GM19240 (cell line): ENCODE results near the gene MFSD6.
"Not testable (repeated sequence)": the region's sequence is repeated elsewhere in the genome, so short reads cannot be mapped to it uniquely, and the experiment has no call there.

Source experiments
- DNase-seq: peaks from one replicate; pipeline ENCODE4 v3.0.0; 2011; ENCODE audit warnings: low spot score; ENCODE audit not compliant: insufficient read length

Gene MFSD6

GRCh38 chr2:190405070-190405469 lies 3.1 kb upstream of the MFSD6 start:
- DNase-seq, result no peak

GRCh38 chr2:190405995-190406394 lies 2.2 kb upstream of the MFSD6 start:
- no peak for DNase-seq

GRCh38 chr2:190406805-190407204 lies 1.4 kb upstream of the MFSD6 start:
- no peak for DNase-seq

GRCh38 chr2:190407246-190407661 lies 901 bp upstream of the MFSD6 start:
- DNase-seq, result no peak

GRCh38 chr2:190408538-190409271 lies 550 bp downstream of the MFSD6 start:
- peak; percentile 19 for DNase-seq

- no peak for DNase-seq
Measured at GRCh38 chr2:190409616-190410015, 1.5 kb downstream of the MFSD6 start.

GRCh38 chr2:190410166-190410565 lies 2.0 kb downstream of the MFSD6 start:
- no peak for DNase-seq

GRCh38 chr2:190412966-190413365 lies 4.8 kb downstream of the MFSD6 start:
- no peak for DNase-seq

GRCh38 chr2:190413421-190413820 lies 5.3 kb downstream of the MFSD6 start:
- DNase-seq, result no peak

GRCh38 chr2:190415251-190415650 lies 7.1 kb downstream of the MFSD6 start:
- DNase-seq, result no peak

GRCh38 chr2:190415794-190416775 lies 7.9 kb downstream of the MFSD6 start:
- DNase-seq, result no peak

- no peak for DNase-seq
Measured at GRCh38 chr2:190417045-190417842, 9.1 kb downstream of the MFSD6 start.

- DNase-seq, result no peak
Measured at GRCh38 chr2:190418727-190419126, 10.6 kb downstream of the MFSD6 start.

- no peak for DNase-seq
Measured at GRCh38 chr2:190420801-190421200, 12.6 kb downstream of the MFSD6 start.

GRCh38 chr2:190425221-190425866 lies 17.2 kb downstream of the MFSD6 start:
- DNase-seq, result no peak

- no peak for DNase-seq
Measured at GRCh38 chr2:190425883-190426658, 17.9 kb downstream of the MFSD6 start.

GRCh38 chr2:190430866-190431265 lies 22.7 kb downstream of the MFSD6 start:
- not testable (repeated sequence) for DNase-seq

GRCh38 chr2:190431907-190432306 lies 23.8 kb downstream of the MFSD6 start:
- DNase-seq, result no peak

- DNase-seq, result no peak
Measured at GRCh38 chr2:190432567-190433231, 24.5 kb downstream of the MFSD6 start.
